Activated naive CD8-positive, alpha-beta T cell treated with anti-CD3 and anti-CD28 coated beads, Interleukin-2, amount 50 U/mL, for 24 hours (primary cell): ENCODE measurements around the gene ZNF641.

Source experiments
- ATAC-seq: fragments of 150-1000 bp; cut with Tn5 transposase; one replicate; pipeline ENCODE4 v1.10.0; 2021
- DNase-seq: peaks from one replicate; pipeline ENCODE4 v3.0.0; 2021
- H3K27ac Mint-ChIP-seq: one replicate; pipeline ENCODE4 v1.8.0; 2021; ENCODE audit warnings: mild to moderate bottlenecking, mixed read lengths
- H3K27me3 Mint-ChIP-seq: one replicate; pipeline ENCODE4 v1.8.0; 2021; ENCODE audit warnings: mixed read lengths
- H3K36me3 Mint-ChIP-seq: one replicate; pipeline ENCODE4 v1.8.0; 2021; ENCODE audit warnings: low read depth, mixed read lengths
- H3K4me1 Mint-ChIP-seq: one replicate; pipeline ENCODE4 v1.8.0; 2021; ENCODE audit warnings: mixed read lengths
- H3K4me3 Mint-ChIP-seq: one replicate; pipeline ENCODE4 v1.8.0; 2021; ENCODE audit warnings: mild to moderate bottlenecking, moderate library complexity, mixed read lengths
- H3K9me3 Mint-ChIP-seq: one replicate; pipeline ENCODE4 v1.8.0; 2021; ENCODE audit warnings: mixed read lengths

The ZNF641 gene

GRCh38 chr12:48350249-48351021, at the start of gene ZNF641:
Gene ZNF641 (minus strand): TSS chr12:48350919. CDS start chr12:48348090, 2,829 bp downstream.
- H3K27ac Mint-ChIP-seq = peak within 1 kb of the TSS; percentile 89
- peaks cover 29% of the 10 kb centered on the region for H3K4me1 Mint-ChIP-seq
- peaks cover 14% of the 10 kb centered on the region for H3K36me3 Mint-ChIP-seq
- peak within 1 kb of the TSS; percentile 93 for H3K4me3 Mint-ChIP-seq
- no peaks in the 10 kb centered on the region for H3K9me3 Mint-ChIP-seq
- no peaks in the 10 kb centered on the region for H3K27me3 Mint-ChIP-seq
- peak; percentile 74 for DNase-seq
- peak; percentile 84 for ATAC-seq

DNA sequence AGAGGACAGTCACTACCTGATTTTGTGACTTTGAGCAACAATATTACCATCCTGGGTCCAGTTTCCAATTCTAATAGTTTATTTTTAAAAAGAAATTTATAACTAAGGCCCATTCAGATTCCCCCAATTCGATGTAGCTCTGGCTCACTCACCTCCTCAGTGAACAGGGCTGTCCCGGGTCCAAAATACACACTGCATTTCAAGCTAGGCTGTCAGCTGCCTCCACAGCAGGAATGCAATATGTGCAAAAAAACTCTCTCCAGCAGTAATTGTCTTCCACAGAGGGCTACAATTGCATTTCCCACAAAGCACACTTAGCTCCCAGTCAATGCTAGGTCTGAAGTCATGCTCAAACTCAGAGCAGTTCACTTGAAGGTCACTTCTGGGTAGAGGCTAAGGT, 39.3 kb upstream of the ZNF641 start:
- H3K4me3 Mint-ChIP-seq = no peak overlapping the region
- DNase-seq (no peak), ATAC-seq (no peak)
- H3K4me1 Mint-ChIP-seq = no peaks in the 10 kb centered on the region
- H3K36me3 Mint-ChIP-seq = peaks cover 4% of the 10 kb centered on the region
- peaks cover 14% of the 10 kb centered on the region for H3K27me3 Mint-ChIP-seq
- no peak overlapping the region for H3K27ac Mint-ChIP-seq
- H3K9me3 Mint-ChIP-seq = no peaks in the 10 kb centered on the region

GRCh38 chr12:48389409-48389808, 38.7 kb upstream of the ZNF641 start:
- H3K27me3 Mint-ChIP-seq = peaks cover 14% of the 10 kb centered on the region
- H3K27ac Mint-ChIP-seq = no peak overlapping the region
- H3K9me3 Mint-ChIP-seq = no peaks in the 10 kb centered on the region
- peaks cover 3% of the 10 kb centered on the region for H3K36me3 Mint-ChIP-seq
- no peak for ATAC-seq
- DNase-seq = no peak
- no peaks in the 10 kb centered on the region for H3K4me1 Mint-ChIP-seq
- H3K4me3 Mint-ChIP-seq = no peak overlapping the region

- no peaks in the 10 kb centered on the region for H3K36me3 Mint-ChIP-seq
- H3K27ac Mint-ChIP-seq = no peak overlapping the region
- ATAC-seq (no peak), DNase-seq (no peak)
- H3K4me3 Mint-ChIP-seq = no peak overlapping the region
- peaks cover 10% of the 10 kb centered on the region for H3K27me3 Mint-ChIP-seq
- no peaks in the 10 kb centered on the region for H3K9me3 Mint-ChIP-seq
- H3K4me1 Mint-ChIP-seq = no peaks in the 10 kb centered on the region
Measured at GRCh38 chr12:48388938-48389337, 38.2 kb upstream of the ZNF641 start.

DNA sequence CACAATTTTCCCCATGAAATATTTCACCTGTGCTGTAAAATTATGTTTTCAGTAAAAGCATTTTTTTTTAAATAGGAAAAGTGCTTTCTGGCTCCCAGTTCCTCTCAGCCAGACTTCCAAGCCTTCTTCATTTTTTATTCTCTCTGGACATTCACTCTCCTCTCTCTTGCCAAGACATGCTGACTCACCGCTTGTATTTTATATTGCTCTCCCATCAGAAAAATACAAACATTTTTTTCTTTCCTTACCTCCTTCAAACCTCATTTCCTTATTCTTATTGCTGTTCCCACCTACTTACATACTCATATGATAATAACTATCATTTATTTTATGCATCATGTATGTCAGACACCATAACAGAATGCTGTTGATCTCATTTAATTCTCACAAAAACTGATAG, 37.7 kb upstream of the ZNF641 start:
- H3K9me3 Mint-ChIP-seq = no peaks in the 10 kb centered on the region
- peaks cover 9% of the 10 kb centered on the region for H3K27me3 Mint-ChIP-seq
- H3K27ac Mint-ChIP-seq = no peak overlapping the region
- no peaks in the 10 kb centered on the region for H3K36me3 Mint-ChIP-seq
- ATAC-seq = no peak
- DNase-seq = no peak
- H3K4me3 Mint-ChIP-seq = no peak overlapping the region
- no peaks in the 10 kb centered on the region for H3K4me1 Mint-ChIP-seq

GRCh38 chr12:48380596-48380995, 29.9 kb upstream of the ZNF641 start:
- Mint-ChIP-seq H3K36me3 (no peaks in the 10 kb centered on the region), H3K9me3 (no peaks in the 10 kb centered on the region), H3K27me3 (peaks cover 4% of the 10 kb centered on the region), H3K4me3 (no peak overlapping the region), H3K27ac (no peak overlapping the region), H3K4me1 (no peaks in the 10 kb centered on the region)
- no peak for ATAC-seq
- no peak for DNase-seq

GRCh38 chr12:48379794-48380193, 29.1 kb upstream of the ZNF641 start:
- no peak overlapping the region for H3K4me3 Mint-ChIP-seq
- no peaks in the 10 kb centered on the region for H3K36me3 Mint-ChIP-seq
- no peaks in the 10 kb centered on the region for H3K27me3 Mint-ChIP-seq
- H3K4me1 Mint-ChIP-seq = no peaks in the 10 kb centered on the region
- ATAC-seq = no peak
- no peak overlapping the region for H3K27ac Mint-ChIP-seq
- no peak for DNase-seq
- no peaks in the 10 kb centered on the region for H3K9me3 Mint-ChIP-seq

DNA sequence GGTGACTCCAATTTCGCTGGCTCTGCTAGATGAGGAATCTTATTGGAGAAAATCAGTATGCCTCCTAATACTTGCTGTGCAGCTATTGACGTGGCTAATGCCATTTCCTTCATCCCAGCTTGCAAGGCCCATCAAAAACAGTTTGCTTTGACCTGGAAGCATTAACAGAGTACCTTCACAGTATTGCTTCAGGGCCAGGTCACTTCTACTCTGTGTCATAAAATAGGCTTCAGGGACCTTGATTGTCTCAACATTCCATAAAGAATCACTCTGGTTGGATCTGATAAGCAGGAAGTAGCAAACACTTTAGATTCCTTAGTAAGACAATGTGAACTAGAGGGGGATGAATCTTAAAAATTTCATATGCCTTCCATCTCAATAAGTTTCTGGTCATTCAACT, 26.9 kb upstream of the ZNF641 start:
- no peak overlapping the region for H3K4me3 Mint-ChIP-seq
- ATAC-seq (no peak), DNase-seq (no peak)
- H3K4me1 Mint-ChIP-seq = no peaks in the 10 kb centered on the region
- H3K36me3 Mint-ChIP-seq = no peaks in the 10 kb centered on the region
- no peaks in the 10 kb centered on the region for H3K9me3 Mint-ChIP-seq
- H3K27me3 Mint-ChIP-seq = no peaks in the 10 kb centered on the region
- no peak overlapping the region for H3K27ac Mint-ChIP-seq

GRCh38 chr12:48374164-48374563, 23.4 kb upstream of the ZNF641 start:
- no peaks in the 10 kb centered on the region for H3K36me3 Mint-ChIP-seq
- no peak for ATAC-seq
- peaks cover 3% of the 10 kb centered on the region for H3K9me3 Mint-ChIP-seq
- no peak for DNase-seq
- no peak overlapping the region for H3K4me3 Mint-ChIP-seq
- no peak overlapping the region for H3K27ac Mint-ChIP-seq
- no peaks in the 10 kb centered on the region for H3K4me1 Mint-ChIP-seq
- H3K27me3 Mint-ChIP-seq = peaks cover 7% of the 10 kb centered on the region

DNA sequence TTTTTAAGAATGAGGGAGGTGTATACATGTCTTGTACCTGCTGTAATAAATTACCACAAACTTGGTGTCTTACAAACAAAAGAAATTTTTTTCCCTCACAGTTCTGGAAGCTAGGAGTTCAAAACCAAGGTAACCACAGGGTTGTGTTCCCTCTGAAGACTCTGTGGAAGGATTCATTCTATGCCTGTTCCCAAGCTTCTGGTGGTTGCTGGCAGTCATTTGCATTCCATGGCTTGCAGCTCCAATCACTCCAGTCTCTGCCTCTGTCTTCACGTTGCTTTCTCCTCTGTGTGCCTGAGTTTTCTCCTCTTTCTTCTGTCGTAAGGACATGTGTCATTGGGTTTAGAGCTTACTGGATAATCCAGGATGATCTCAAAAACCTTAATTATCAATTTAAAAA, 15.4 kb upstream of the ZNF641 start:
- no peak for ATAC-seq
- Mint-ChIP-seq H3K27ac (no peak overlapping the region), H3K4me3 (no peak overlapping the region), H3K9me3 (peaks cover 5% of the 10 kb centered on the region), H3K4me1 (no peaks in the 10 kb centered on the region), H3K27me3 (peaks cover 14% of the 10 kb centered on the region), H3K36me3 (no peaks in the 10 kb centered on the region)
- DNase-seq = no peak

- DNase-seq (no peak), ATAC-seq (no peak)
- no peaks in the 10 kb centered on the region for H3K27me3 Mint-ChIP-seq
- H3K4me1 Mint-ChIP-seq = no peaks in the 10 kb centered on the region
- no peak overlapping the region for H3K4me3 Mint-ChIP-seq
- no peak overlapping the region for H3K27ac Mint-ChIP-seq
- H3K9me3 Mint-ChIP-seq = no peaks in the 10 kb centered on the region
- H3K36me3 Mint-ChIP-seq = no peaks in the 10 kb centered on the region
Measured at GRCh38 chr12:48361664-48362339, 11.1 kb upstream of the ZNF641 start.

DNA sequence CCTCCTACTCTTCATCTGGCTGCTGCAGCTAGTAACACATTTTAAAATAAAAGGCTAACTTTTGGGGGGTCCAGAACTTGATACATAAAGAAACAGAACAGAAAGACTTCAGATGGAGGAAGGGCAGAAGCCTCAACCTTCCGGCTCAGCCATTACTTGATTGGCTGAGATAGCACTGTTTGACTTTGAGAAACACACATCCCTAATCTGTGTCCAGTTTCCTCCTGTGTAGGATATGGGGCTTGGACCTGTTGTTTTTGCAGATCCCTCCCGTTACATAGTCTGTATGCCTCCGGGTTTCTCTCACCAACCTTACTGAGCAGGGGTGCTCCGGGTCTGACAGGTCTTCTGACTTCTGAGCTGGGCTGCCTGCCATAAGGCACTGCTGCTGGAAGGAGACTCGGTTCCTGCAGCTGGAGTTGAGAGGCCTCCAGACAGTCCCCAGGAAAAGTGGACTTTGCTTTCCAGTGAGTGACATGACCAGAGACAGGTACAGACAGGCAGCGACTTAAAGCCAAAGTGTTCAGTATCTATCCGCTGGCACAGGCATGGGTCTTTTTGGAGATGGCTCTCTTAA, 8.3 kb upstream of the ZNF641 start:
- ATAC-seq = no peak
- Mint-ChIP-seq H3K27me3 (no peaks in the 10 kb centered on the region), H3K4me1 (no peaks in the 10 kb centered on the region), H3K36me3 (no peaks in the 10 kb centered on the region), H3K9me3 (no peaks in the 10 kb centered on the region), H3K4me3 (no peak overlapping the region), H3K27ac (no peak overlapping the region)
- DNase-seq = no peak

DNA sequence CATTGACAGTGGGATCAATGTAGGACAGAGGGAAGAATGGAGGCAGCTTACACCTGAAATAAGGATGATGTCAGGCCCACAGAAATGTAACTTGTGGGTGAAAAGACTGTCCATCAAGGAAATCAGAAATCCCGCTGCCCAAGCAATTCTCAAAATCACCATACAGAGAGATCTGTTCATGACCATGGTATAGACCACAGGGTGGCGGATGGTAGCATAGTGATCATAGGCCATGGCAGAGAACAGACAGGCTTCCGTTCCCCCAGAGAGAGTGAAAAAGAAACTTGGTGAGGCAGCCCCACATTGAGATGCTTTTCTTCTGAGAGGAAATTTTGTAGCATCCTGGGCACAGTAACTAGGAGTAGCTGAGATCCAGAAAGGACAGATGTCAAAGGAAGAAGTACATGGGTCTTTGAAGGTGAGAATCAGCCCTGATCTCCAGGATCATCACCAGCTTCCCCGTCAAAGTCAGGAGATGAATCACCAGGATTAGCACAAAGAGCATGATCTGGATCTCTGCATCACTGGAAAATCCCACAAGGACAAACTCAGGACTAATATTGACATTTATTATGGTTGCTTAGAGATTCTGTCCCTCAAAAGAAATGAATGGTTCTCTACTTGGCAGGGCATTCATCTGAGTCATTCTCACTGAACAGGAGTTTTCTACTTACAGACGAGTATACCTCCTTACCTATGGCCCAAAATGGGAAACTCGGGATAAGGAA, 5.5 kb upstream of the ZNF641 start:
- Mint-ChIP-seq H3K4me1 (peaks cover 1% of the 10 kb centered on the region), H3K4me3 (no peak overlapping the region), H3K9me3 (no peaks in the 10 kb centered on the region), H3K27ac (no peak overlapping the region), H3K36me3 (no peaks in the 10 kb centered on the region), H3K27me3 (no peaks in the 10 kb centered on the region)
- ATAC-seq (no peak), DNase-seq (no peak)

DNA sequence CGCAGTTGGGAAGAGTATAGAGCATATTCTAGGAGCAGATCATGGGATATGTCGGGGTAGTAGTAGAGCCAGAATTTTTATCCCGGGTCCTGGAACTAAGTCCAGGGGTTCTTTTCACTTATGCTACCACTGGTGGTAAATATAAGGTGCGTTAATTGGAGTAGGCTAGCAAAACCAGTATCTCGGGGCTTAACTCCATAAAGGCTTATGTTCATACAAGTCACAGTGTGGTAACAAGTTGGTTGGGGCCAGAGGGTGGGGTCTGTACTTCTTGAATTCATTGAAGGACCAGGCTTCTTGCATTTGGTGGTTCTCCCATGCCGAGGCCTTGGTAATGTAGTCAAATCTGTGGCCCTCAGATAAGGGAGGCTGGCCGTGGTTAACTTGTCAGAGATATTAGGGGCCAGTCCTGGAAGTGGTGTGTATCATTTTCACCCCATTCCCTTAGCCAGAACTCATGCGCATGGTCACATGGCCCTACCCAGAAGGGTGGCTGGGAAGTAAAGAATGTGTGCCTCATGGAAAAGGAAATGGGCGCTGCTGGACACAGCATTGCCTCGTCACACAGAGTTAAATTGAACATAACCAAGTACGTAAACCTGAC, 1.5 kb upstream of the ZNF641 start:
- peaks cover 20% of the 10 kb centered on the region for H3K4me1 Mint-ChIP-seq
- H3K27me3 Mint-ChIP-seq = no peaks in the 10 kb centered on the region
- no peaks in the 10 kb centered on the region for H3K9me3 Mint-ChIP-seq
- H3K4me3 Mint-ChIP-seq = no peak overlapping the region
- DNase-seq (no peak), ATAC-seq (no peak)
- peaks cover 7% of the 10 kb centered on the region for H3K36me3 Mint-ChIP-seq
- no peak overlapping the region for H3K27ac Mint-ChIP-seq
